Testis (tissue), 3 donors: ENCODE results near the gene NUDT12. TPM values are rescaled to one million over a fixed set of nuclear protein-coding genes. Genes with fewer than 3 reads are reported as not detected.

Source experiments
- DNase-seq: peaks from one replicate; pipeline ENCODE4 v3.0.0-alpha.2; 2019
- H3K27ac ChIP-seq, 2 donors: fragments of 200-600 bp; sonication (generic); one replicate each; pipeline ENCODE4 v1.5.1; 2019
- H3K27me3 ChIP-seq: fragments of 200-600 bp; sonication (generic); one replicate; pipeline ENCODE4 v1.5.1; 2019
- H3K36me3 ChIP-seq: fragments of 200-600 bp; sonication (generic); one replicate; pipeline ENCODE4 v1.5.1; 2017; ENCODE audit warnings: low read depth; ENCODE audit errors: missing control alignments
- H3K4me1 ChIP-seq: fragments of 200-600 bp; sonication (generic); one replicate; pipeline ENCODE4 v1.5.1; 2019
- H3K4me3 ChIP-seq, 2 donors: fragments of 200-600 bp; sonication (generic); one replicate each; pipeline ENCODE4 v1.5.1; 2017 to 2019
- H3K9me3 ChIP-seq: fragments of 200-600 bp; sonication (generic); one replicate; pipeline ENCODE4 v1.5.1; 2017
- CTCF ChIP-seq, 3 experiments: fragments of 450-650 bp in 2 of 3; fragments of 200-600 bp in 1 of 3; sonication (generic) in 1 of 3; IDR thresholded peaks; one replicate each; pipeline ENCODE4 v1.5.1; 2016 to 2019; ENCODE audit warnings: antibody characterized with exemption in 3 of 3, mild to moderate bottlenecking in 2 of 3, moderate library complexity in 1 of 3
- POLR2A ChIP-seq: fragments of 450-650 bp; IDR thresholded peaks from one replicate; pipeline ENCODE4 v1.6.1; 2017; ENCODE audit warnings: antibody characterized with exemption, mild to moderate bottlenecking, moderate library complexity
- WGBS, 2 donors: methylation state at CpG; one replicate each; pipeline ENCODE4 v1.1.5; 2018; 5-methylcytosine and 5-hydroxymethylcytosine counted together
- intact Hi-C: fragments of 100-400 bp; cut with DNase I; formaldehyde crosslinking; loops from one replicate; pipeline ENCODE4 v1.15.1; 2023; ENCODE audit warnings: low total_unique reads
- polyA plus RNA-seq: library from polyadenylated mRNA; stranded (reverse); fragments of 350-450 nt; fragmentation: Illumina TruSeq; extraction: RNeasy Lipid Tissue Mini Kit (QIAGEN cat#74804); gene quantifications from one replicate; pipeline ENCODE4 v1.2.3, GENCODE V29; 2014; ENCODE audit warnings: low read depth, low replicate concordance; ENCODE audit not compliant: insufficient read depth
- total RNA-seq, 2 donors: library from RNA; depleted of rRNA; stranded (reverse); fragments of >200 nt; gene quantifications; one replicate each; pipeline ENCODE4 v1.2.3, GENCODE V29; 2016

Gene NUDT12
- total and polyA plus RNA-seq, 3 donors from 2014 or later, result 6.3 to 13.5 (median 11.9) TPM

GRCh38 chr5:103560826-103561225 lies 1.8 kb downstream of the NUDT12 start:
- Histone ChIP-seq H3K27ac (no peak overlapping the region), H3K4me1 (peaks cover 7% of the 10 kb centered on the region), H3K4me3 (no peak overlapping the region), H3K9me3 (no peaks in the 10 kb centered on the region), H3K36me3 (no peaks in the 10 kb centered on the region), H3K27me3 (no peaks in the 10 kb centered on the region)
- DNase-seq, result no peak
- TF ChIP-seq CTCF (IDR thresholded peaks at IDR 0.05) (no peak), POLR2A (no peak)
- intact Hi-C loops, result no loop called here
- WGBS, 2 donors, result 76 to 87% methylated on average over 3 of the region's 3 CpGs

- no peaks in the 10 kb centered on the region for H3K9me3 ChIP-seq
These were observed 15.7 kb downstream of the NUDT12 start for GRCh38 chr5:103546858-103547257.

GRCh38 chr5:103542441-103542840 lies 20.1 kb downstream of the NUDT12 start:
- H3K27me3 ChIP-seq, result no peaks in the 10 kb centered on the region
- H3K36me3 ChIP-seq, result no peaks in the 10 kb centered on the region
- H3K4me3 ChIP-seq, result no peak overlapping the region
- H3K4me1 ChIP-seq, result no peaks in the 10 kb centered on the region
- H3K9me3 ChIP-seq, result no peaks in the 10 kb centered on the region
- TF ChIP-seq CTCF (IDR thresholded peaks at IDR 0.05), result no peak
- no peak for TF ChIP-seq POLR2A
- no peak for DNase-seq
- intact Hi-C loops, result no loop called here
- no peak overlapping the region for H3K27ac ChIP-seq

More at GRCh38 chr5:103546858-103547257, 15.7 kb downstream of the NUDT12 start:
- Histone ChIP-seq H3K4me1 (no peaks in the 10 kb centered on the region), H3K27me3 (no peaks in the 10 kb centered on the region), H3K27ac (no peak overlapping the region), H3K4me3 (no peak overlapping the region), H3K36me3 (no peaks in the 10 kb centered on the region)
- TF ChIP-seq CTCF (IDR thresholded peaks at IDR 0.05), result no peak
- TF ChIP-seq POLR2A, result no peak
- WGBS, 2 donors, result 70 to 72% methylated on average over 2 of the region's 2 CpGs
- no peak for DNase-seq
- intact Hi-C loops, result no loop called here

GRCh38 chr5:103541569-103541968 lies 21.0 kb downstream of the NUDT12 start:
- intact Hi-C loops, result no loop called here

More at GRCh38 chr5:103541569-103541968, 21.0 kb downstream of the NUDT12 start:
- H3K27ac ChIP-seq, result no peak overlapping the region
- WGBS, 2 donors, result 77 to 80% methylated on average over 3 of the region's 3 CpGs
- no peak for TF ChIP-seq CTCF (IDR thresholded peaks at IDR 0.05)
- TF ChIP-seq POLR2A, result no peak
- H3K4me3 ChIP-seq, result no peak overlapping the region
- DNase-seq, result no peak
- no peaks in the 10 kb centered on the region for H3K4me1 ChIP-seq
- H3K36me3 ChIP-seq, result no peaks in the 10 kb centered on the region
- no peaks in the 10 kb centered on the region for H3K9me3 ChIP-seq
- H3K27me3 ChIP-seq, result no peaks in the 10 kb centered on the region
